ENCODE data around the gene FAM180A.
"Not testable (repeated sequence)": the region's sequence is repeated elsewhere in the genome, so short reads cannot be mapped to it uniquely, and the experiment has no call there.

FAM180A gene

GRCh38 chr7:135748770-135749169 lies at the start of gene FAM180A:
Gene FAM180A, minus strand, starts transcription at chr7:135748813. Its CDS starts 233 bp downstream, at chr7:135748580.
- DNase-seq = no peak

GRCh38 chr7:135798095-135798494 lies 49.5 kb upstream of the FAM180A start:
- DNase-seq = peak; percentile 60

GRCh38 chr7:135795846-135796570 lies 47.4 kb upstream of the FAM180A start:
- no peak for DNase-seq

- DNase-seq = no peak
Measured at GRCh38 chr7:135793841-135794240, 45.2 kb upstream of the FAM180A start.

- no peak for DNase-seq
Measured at GRCh38 chr7:135792866-135793265, 44.3 kb upstream of the FAM180A start.

GRCh38 chr7:135792363-135792668 lies 43.7 kb upstream of the FAM180A start:
- no peak for DNase-seq

GRCh38 chr7:135791543-135792362 lies 43.1 kb upstream of the FAM180A start:
- no peak for DNase-seq

GRCh38 chr7:135790371-135790977 lies 41.9 kb upstream of the FAM180A start:
- no peak for DNase-seq

- no peak for DNase-seq
Measured at GRCh38 chr7:135789956-135790355, 41.3 kb upstream of the FAM180A start.

GRCh38 chr7:135789431-135789830 lies 40.8 kb upstream of the FAM180A start:
- DNase-seq = no peak

GRCh38 chr7:135786911-135787310 lies 38.3 kb upstream of the FAM180A start:
- no peak for DNase-seq

GRCh38 chr7:135785065-135785464 lies 36.5 kb upstream of the FAM180A start:
- DNase-seq = no peak

GRCh38 chr7:135784013-135784412 lies 35.4 kb upstream of the FAM180A start:
- no peak for DNase-seq

- DNase-seq = no peak
Measured at GRCh38 chr7:135782801-135783200, 34.2 kb upstream of the FAM180A start.

GRCh38 chr7:135782377-135782776 lies 33.8 kb upstream of the FAM180A start:
- DNase-seq = no peak

GRCh38 chr7:135777626-135778398 lies 29.2 kb upstream of the FAM180A start:
- no peak for DNase-seq

GRCh38 chr7:135775915-135776314 lies 27.3 kb upstream of the FAM180A start:
- not testable (repeated sequence) for DNase-seq

- DNase-seq = no peak
Measured at GRCh38 chr7:135775230-135775629, 26.6 kb upstream of the FAM180A start.

GRCh38 chr7:135774284-135774683 lies 25.7 kb upstream of the FAM180A start:
- peak; percentile 96 for DNase-seq

GRCh38 chr7:135773464-135773863 lies 24.9 kb upstream of the FAM180A start:
- peak; percentile 94 for DNase-seq

- no peak for DNase-seq
Measured at GRCh38 chr7:135772639-135773222, 24.1 kb upstream of the FAM180A start.

GRCh38 chr7:135771961-135772638 lies 23.5 kb upstream of the FAM180A start:
- peak; percentile 52 for DNase-seq
